ACC112 (cell line): ENCODE results near the gene BAIAP3.
"Not testable (repeated sequence)": the region's sequence is repeated elsewhere in the genome, so short reads cannot be mapped to it uniquely, and the experiment has no call there.

ENCODE experiments used
- H2AFZ ChIP-seq: fragments of 200-600 bp; sonication (generic); one replicate; pipeline ENCODE4 v1.6.0; 2017; ENCODE audit warnings: antibody characterized with exemption, low read length; ENCODE audit not compliant: unreplicated experiment
- H3K27ac ChIP-seq: fragments of 200-600 bp; sonication (generic); 2 replicates; pipeline ENCODE4 v1.5.1; 2014; ENCODE audit warnings: low read depth, mild to moderate bottlenecking, antibody characterized with exemption, low read length, moderate library complexity
- H3K27me3 ChIP-seq: fragments of 200-600 bp; sonication (generic); 2 replicates; pipeline ENCODE4 v1.6.1; 2014; ENCODE audit warnings: mild to moderate bottlenecking, antibody characterized with exemption, low read length, moderate library complexity, mixed read lengths; ENCODE audit not compliant: insufficient read depth
- H3K36me3 ChIP-seq: fragments of 200-600 bp; sonication (generic); 2 replicates; pipeline ENCODE4 v1.6.1; 2016; ENCODE audit warnings: mild to moderate bottlenecking, antibody characterized with exemption, low read length, moderate library complexity, mixed read lengths; ENCODE audit not compliant: insufficient read depth
- H3K4me1 ChIP-seq: fragments of 200-600 bp; sonication (generic); one replicate; pipeline ENCODE4 v1.6.1; 2016; ENCODE audit warnings: low read length, mixed read lengths; ENCODE audit not compliant: insufficient read depth, unreplicated experiment, control insufficient read depth
- H3K4me3 ChIP-seq: fragments of 200-600 bp; sonication (generic); 2 replicates; pipeline ENCODE4 v1.5.1; 2014; ENCODE audit warnings: mild to moderate bottlenecking, low read depth, low read length
- H3K79me2 ChIP-seq: fragments of 200-600 bp; sonication (generic); one replicate; pipeline ENCODE4 v1.6.0; 2016; ENCODE audit warnings: low read length; ENCODE audit not compliant: control insufficient read depth, unreplicated experiment, insufficient read depth

BAIAP3 gene

GRCh38 chr16:1291576-1291974, 41.9 kb upstream of the BAIAP3 start:
- Histone ChIP-seq H3K4me1 (no peaks in the 10 kb centered on the region), H3K36me3 (no peaks in the 10 kb centered on the region), H3K27me3 (peaks cover 43% of the 10 kb centered on the region), H3K4me3 (no peak overlapping the region), H3K27ac (no peak overlapping the region), H2AFZ (no peak overlapping the region), H3K79me2 (no peaks in the 10 kb centered on the region)

DNA sequence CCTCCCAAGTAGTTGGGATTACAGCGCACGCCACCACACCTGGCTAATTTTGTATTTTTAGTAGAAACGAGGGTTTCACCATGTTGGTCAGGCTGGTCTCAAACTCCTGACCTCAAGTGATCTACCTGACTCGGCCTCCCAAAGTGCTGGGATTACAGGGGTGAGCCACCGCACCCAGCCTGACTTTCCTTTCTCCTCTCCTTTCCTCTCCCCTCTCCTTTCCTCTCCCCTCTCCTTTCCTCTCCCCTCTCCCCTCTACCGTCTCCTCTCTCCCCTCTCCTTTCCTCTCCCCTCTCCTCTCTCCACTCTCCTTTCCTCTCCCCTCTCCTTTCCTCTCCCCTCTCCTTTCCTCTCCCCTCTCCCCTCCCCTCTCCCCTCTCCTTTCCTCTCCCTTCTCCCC, 41.2 kb upstream of the BAIAP3 start:
- H3K4me1 ChIP-seq, H3K4me3 ChIP-seq, H3K36me3 ChIP-seq, H3K27ac ChIP-seq, H3K79me2 ChIP-seq, H2AFZ ChIP-seq: not testable (repeated sequence)
- H3K27me3 ChIP-seq = peaks cover 41% of the 10 kb centered on the region

DNA sequence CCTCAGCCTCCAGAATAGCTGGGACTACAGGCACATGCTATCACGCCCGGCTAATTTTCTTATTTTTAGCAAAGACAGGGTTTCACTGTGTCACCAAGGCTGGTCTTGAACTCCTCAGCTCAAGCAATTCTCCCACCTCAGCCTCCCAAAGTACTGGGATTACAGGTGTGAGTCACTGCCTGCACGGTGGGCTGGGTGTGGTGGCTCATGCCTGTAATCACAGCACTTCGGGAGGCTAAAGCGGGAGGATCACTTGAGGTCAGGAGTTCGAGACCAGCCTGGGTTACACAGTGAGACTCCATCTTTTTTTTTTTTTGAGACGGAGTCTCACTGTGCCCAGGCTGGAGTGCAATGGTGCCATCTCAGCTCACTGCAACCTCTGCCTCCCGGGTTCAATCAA, 40.6 kb upstream of the BAIAP3 start:
- not testable (repeated sequence) for H3K36me3 ChIP-seq, H3K4me1 ChIP-seq, H3K79me2 ChIP-seq, H3K27ac ChIP-seq, H3K4me3 ChIP-seq, H2AFZ ChIP-seq
- H3K27me3 ChIP-seq = peaks cover 36% of the 10 kb centered on the region

DNA sequence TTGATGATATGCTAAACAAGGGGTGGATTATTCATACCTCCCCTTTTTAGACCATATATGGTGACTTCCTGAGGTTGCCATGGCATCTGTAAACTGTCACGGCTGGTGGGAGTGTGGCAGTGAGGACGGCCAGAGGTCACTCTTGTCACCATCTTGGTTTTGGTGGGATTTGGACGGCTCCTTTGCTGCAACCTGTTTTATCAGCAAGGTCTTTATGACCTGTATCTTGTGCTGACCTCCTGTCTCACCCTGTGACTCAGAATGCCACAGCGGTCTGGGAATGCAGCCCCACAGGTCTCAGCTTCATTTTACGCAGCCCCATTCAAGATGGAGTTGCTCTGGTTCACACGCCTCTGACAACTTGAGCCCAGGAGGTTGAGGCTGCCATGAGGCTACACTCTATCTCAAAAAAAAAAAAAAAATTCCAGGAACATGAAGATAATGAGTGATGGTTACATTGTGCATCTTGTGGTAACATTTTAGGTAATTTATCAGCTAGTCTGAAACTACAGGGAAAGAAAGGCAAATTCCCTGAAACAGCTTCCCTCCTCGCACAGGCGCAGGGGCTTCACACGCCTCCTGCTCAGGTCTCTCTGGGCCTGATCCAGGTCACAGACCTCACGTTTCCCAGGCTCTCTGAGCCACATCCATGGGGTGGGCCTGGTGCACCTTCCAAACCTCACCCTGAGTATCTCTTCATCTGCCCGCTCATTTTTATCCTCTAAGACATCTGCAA, 39.4 kb upstream of the BAIAP3 start:
- peaks cover 23% of the 10 kb centered on the region for H3K27me3 ChIP-seq
- peaks cover 10% of the 10 kb centered on the region for H3K4me1 ChIP-seq
- H3K36me3 ChIP-seq = no peaks in the 10 kb centered on the region
- H2AFZ ChIP-seq = no peak overlapping the region
- H3K79me2 ChIP-seq = no peaks in the 10 kb centered on the region
- no peak overlapping the region for H3K27ac ChIP-seq
- H3K4me3 ChIP-seq = no peak overlapping the region

GRCh38 chr16:1295465-1295864, 38.0 kb upstream of the BAIAP3 start:
- H3K27me3 ChIP-seq = peaks cover 24% of the 10 kb centered on the region
- peaks cover 10% of the 10 kb centered on the region for H3K4me1 ChIP-seq
- H2AFZ ChIP-seq = no peak overlapping the region
- no peak overlapping the region for H3K27ac ChIP-seq
- no peaks in the 10 kb centered on the region for H3K36me3 ChIP-seq
- no peak overlapping the region for H3K4me3 ChIP-seq
- no peaks in the 10 kb centered on the region for H3K79me2 ChIP-seq

- not testable (repeated sequence) for H3K79me2 ChIP-seq, H2AFZ ChIP-seq, H3K27ac ChIP-seq, H3K4me3 ChIP-seq, H3K4me1 ChIP-seq, H3K36me3 ChIP-seq
- H3K27me3 ChIP-seq = peaks cover 17% of the 10 kb centered on the region
These were observed 36.8 kb upstream of the BAIAP3 start for GRCh38 chr16:1296688-1297017.

DNA sequence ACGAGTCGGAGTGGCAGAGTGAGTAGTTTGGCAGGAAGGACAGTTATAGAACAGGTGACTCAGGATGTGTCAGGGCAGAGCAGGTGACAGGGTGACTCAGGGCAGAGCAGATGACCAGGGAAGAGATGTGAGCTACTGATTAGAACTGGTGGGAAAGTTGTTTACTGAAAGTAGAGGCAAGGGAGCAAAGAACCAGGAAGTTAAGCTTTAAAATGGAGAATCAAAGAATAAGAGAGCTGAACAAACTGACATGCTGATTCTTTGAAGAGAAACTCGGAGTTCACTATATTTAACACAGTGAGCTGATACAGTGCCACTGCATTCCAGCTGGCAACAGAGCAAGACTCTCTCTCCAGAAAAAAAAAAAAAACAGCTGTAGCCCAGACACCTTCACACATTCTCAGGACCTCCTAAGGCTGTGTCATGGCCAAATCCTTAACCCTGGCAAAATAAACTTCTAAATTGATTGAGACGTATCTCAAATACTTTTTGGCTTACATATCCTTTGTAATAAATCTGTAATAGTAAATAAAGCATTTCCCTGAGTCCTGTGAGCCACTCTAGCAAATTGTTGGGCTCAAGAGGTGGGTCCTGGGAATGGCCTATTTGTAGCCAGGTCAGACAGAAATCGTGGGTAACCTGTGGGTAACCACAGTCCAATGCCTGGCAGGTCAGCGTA, 36.3 kb upstream of the BAIAP3 start:
- H3K4me3 ChIP-seq = no peak overlapping the region
- no peaks in the 10 kb centered on the region for H3K36me3 ChIP-seq
- H3K4me1 ChIP-seq = peaks cover 10% of the 10 kb centered on the region
- H3K79me2 ChIP-seq = no peaks in the 10 kb centered on the region
- H3K27ac ChIP-seq = peak overlapping the region; percentile 25; the same call in 1 of the 2 replicates
- peaks cover 15% of the 10 kb centered on the region for H3K27me3 ChIP-seq
- peak overlapping the region; percentile 57 for H2AFZ ChIP-seq

GRCh38 chr16:1298406-1298805, 35.0 kb upstream of the BAIAP3 start:
- peaks cover 10% of the 10 kb centered on the region for H3K4me1 ChIP-seq
- no peak overlapping the region for H2AFZ ChIP-seq
- H3K27me3 ChIP-seq = peaks cover 15% of the 10 kb centered on the region
- no peak overlapping the region for H3K4me3 ChIP-seq
- H3K27ac ChIP-seq = no peak overlapping the region
- H3K36me3 ChIP-seq = no peaks in the 10 kb centered on the region
- H3K79me2 ChIP-seq = no peaks in the 10 kb centered on the region

GRCh38 chr16:1299012-1299867, 34.2 kb upstream of the BAIAP3 start:
- no peaks in the 10 kb centered on the region for H3K36me3 ChIP-seq
- no peak overlapping the region for H3K27ac ChIP-seq
- peaks cover 10% of the 10 kb centered on the region for H3K4me1 ChIP-seq
- peaks cover 15% of the 10 kb centered on the region for H3K27me3 ChIP-seq
- no peak overlapping the region for H2AFZ ChIP-seq
- no peaks in the 10 kb centered on the region for H3K79me2 ChIP-seq
- H3K4me3 ChIP-seq = no peak overlapping the region

DNA sequence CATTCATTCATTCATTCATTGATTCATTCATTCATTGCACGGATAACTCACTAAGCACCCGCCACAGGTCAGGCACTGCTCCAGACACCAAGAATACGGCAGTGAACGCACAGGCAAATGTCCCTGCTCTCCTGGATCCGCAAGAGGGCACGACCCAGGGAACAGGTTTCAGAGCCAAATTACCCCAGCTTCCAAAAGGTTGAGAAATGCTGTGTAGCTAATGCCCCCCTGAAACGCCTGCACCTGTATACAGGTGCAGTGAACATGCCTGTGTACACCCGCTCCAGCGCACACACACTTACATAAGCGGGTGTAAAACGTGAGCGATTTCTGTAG, 33.6 kb upstream of the BAIAP3 start:
- Histone ChIP-seq H3K36me3 (no peaks in the 10 kb centered on the region), H3K4me3 (no peak overlapping the region), H2AFZ (no peak overlapping the region), H3K27ac (no peak overlapping the region), H3K27me3 (peaks cover 15% of the 10 kb centered on the region), H3K79me2 (no peaks in the 10 kb centered on the region), H3K4me1 (peaks cover 10% of the 10 kb centered on the region)
